NCI-H128 (cell line): Measurements from ENCODE around the gene RUBCN.

Source experiments
- DNase-seq: peaks from one replicate; lab custom pipeline; 2025; ENCODE audit not compliant: unreplicated experiment; lab: John Stamatoyannopoulos, UW

The RUBCN gene

GRCh38 chr3:197736491-197737318 is at the start of gene RUBCN:
RUBCN (minus strand) TSS chr3:197736904; CDS start chr3:197736719, 185 bp downstream.
- peak; percentile 94 for DNase-seq

GRCh38 chr3:197784019-197784585 is 47.4 kb upstream of the RUBCN start:
- no peak for DNase-seq

GRCh38 chr3:197782230-197782629 is 45.5 kb upstream of the RUBCN start:
- no peak for DNase-seq

- no peak for DNase-seq
Observed at GRCh38 chr3:197775317-197775716, 38.6 kb upstream of the RUBCN start.

GRCh38 chr3:197761784-197762183 is 25.1 kb upstream of the RUBCN start:
- no peak for DNase-seq

GRCh38 chr3:197758512-197758911 is 21.8 kb upstream of the RUBCN start:
- no peak for DNase-seq

GRCh38 chr3:197756704-197757103 is 20.0 kb upstream of the RUBCN start:
- no peak for DNase-seq

GRCh38 chr3:197753263-197753662 is 16.6 kb upstream of the RUBCN start:
- DNase-seq = no peak

GRCh38 chr3:197752107-197752506 is 15.4 kb upstream of the RUBCN start:
- no peak for DNase-seq

GRCh38 chr3:197750858-197751737 is 14.4 kb upstream of the RUBCN start:
- no peak for DNase-seq

GRCh38 chr3:197750396-197750831 is 13.7 kb upstream of the RUBCN start:
- DNase-seq = no peak

- DNase-seq = peak; percentile 86
Observed at GRCh38 chr3:197749601-197750395, 13.1 kb upstream of the RUBCN start, which contains the start of gene FYTTD1. FYTTD1 (plus strand) TSS chr3:197749883; CDS start chr3:197749972, 89 bp downstream.

- peak; percentile 78 for DNase-seq
Observed at GRCh38 chr3:197749315-197749600, 12.6 kb upstream of the RUBCN start.

- no peak for DNase-seq
Observed at GRCh38 chr3:197748597-197749314, 12.1 kb upstream of the RUBCN start.

GRCh38 chr3:197746801-197747237 is 10.1 kb upstream of the RUBCN start:
- DNase-seq = no peak

- no peak for DNase-seq
Observed at GRCh38 chr3:197746209-197746608, 9.5 kb upstream of the RUBCN start.

GRCh38 chr3:197742787-197743186 is 6.1 kb upstream of the RUBCN start:
- DNase-seq = no peak

GRCh38 chr3:197737749-197738462 is 1.2 kb upstream of the RUBCN start:
- no peak for DNase-seq

- DNase-seq = no peak
Observed at GRCh38 chr3:197737319-197737649, 580 bp upstream of the RUBCN start.
